ENCODE results near the gene GUCA1A.

GRCh38 chr6:42148058-42148457 lies 25.1 kb upstream of the GUCA1A start:
- TF ChIP-seq CTCF (conservative IDR thresholded peaks at IDR 0.05; ENCODE audit: low read depth, low read length) (no peak), POLR2A (IDR thresholded peaks at IDR 0.05; ENCODE audit: low read depth, low read length) (no peak), SMC3 (IDR thresholded peaks at IDR 0.05; ENCODE audit: low read depth, low read length) (no peak), RAD21 (IDR thresholded peaks at IDR 0.05; ENCODE audit: low read length) (no peak), RFX5 (IDR thresholded peaks at IDR 0.05; ENCODE audit: low read depth, low read length) (no peak)
- TF ChIP-seq, protein P1, sequence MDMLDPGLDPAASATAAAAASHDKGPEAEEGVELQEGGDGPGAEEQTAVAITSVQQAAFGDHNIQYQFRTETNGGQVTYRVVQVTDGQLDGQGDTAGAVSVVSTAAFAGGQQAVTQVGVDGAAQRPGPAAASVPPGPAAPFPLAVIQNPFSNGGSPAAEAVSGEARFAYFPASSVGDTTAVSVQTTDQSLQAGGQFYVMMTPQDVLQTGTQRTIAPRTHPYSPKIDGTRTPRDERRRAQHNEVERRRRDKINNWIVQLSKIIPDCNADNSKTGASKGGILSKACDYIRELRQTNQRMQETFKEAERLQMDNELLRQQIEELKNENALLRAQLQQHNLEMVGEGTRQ (IDR thresholded peaks at IDR 0.05; ENCODE audit: low read depth, low read length): no peak

Data from IMR-90 (cell line).